Thoracic aorta (tissue), 2 donors: Measurements from ENCODE around the gene DECR2. TPM values are rescaled to one million over a fixed set of nuclear protein-coding genes. Genes with fewer than 3 reads are reported as not detected.

ENCODE experiments used
- ATAC-seq: fragments of 150-250 bp; one replicate; pipeline ENCODE4 v1.8.0; 2017; ENCODE audit warnings: low read depth; ENCODE audit not compliant: insufficient number of reproducible peaks, low FRiP score
- DNase-seq: peaks from one replicate; pipeline ENCODE4 v3.0.0-alpha.2; 2020; ENCODE audit warnings: low spot score
- H3K27ac ChIP-seq, 2 donors: fragments of 200-600 bp; sonication (generic); 1 replicate in 1 of 2; 2 replicates in 1 of 2; pipeline ENCODE4 v1.5.1; 2016; ENCODE audit warnings: mild to moderate bottlenecking in 2 of 2, moderate library complexity in 2 of 2
- H3K27me3 ChIP-seq: fragments of 200-600 bp; sonication (generic); replicated peaks from 2 replicates; pipeline ENCODE4 v1.6.0; 2016; ENCODE audit warnings: mild to moderate bottlenecking; ENCODE audit not compliant: insufficient read depth
- H3K36me3 ChIP-seq: fragments of 200-600 bp; sonication (generic); one replicate; pipeline ENCODE4 v1.5.1; 2016
- H3K4me1 ChIP-seq, 2 donors: fragments of 200-600 bp; sonication (generic); 1 replicate in 1 of 2; 2 replicates in 1 of 2; pipeline versions ENCODE4 v1.5.1 to v1.6.0; 2016; ENCODE audit warnings: low read depth in 2 of 2, mild to moderate bottlenecking in 1 of 2; ENCODE audit not compliant: control insufficient read depth in 1 of 2
- H3K4me3 ChIP-seq: fragments of 200-600 bp; sonication (generic); 2 replicates; pipeline ENCODE4 v1.5.1; 2016; ENCODE audit warnings: mild to moderate bottlenecking
- H3K9me3 ChIP-seq: fragments of 200-600 bp; sonication (generic); 2 replicates; pipeline ENCODE4 v1.5.1; 2016
- total RNA-seq, 2 donors: library from RNA; depleted of rRNA; stranded (reverse); fragments of >200 nt; gene quantifications; one replicate each; pipeline versions ENCODE4 v1.1.0 to v1.2.3, GENCODE V29; 2016
- TF ChIP-seq, protein P1 (sequence below): fragments of 200-600 bp; sonication (generic); IDR thresholded peaks from one replicate; pipeline ENCODE4 v1.5.1; 2019; ENCODE audit warnings: antibody characterized with exemption

The DECR2 gene
- total RNA-seq, 2 donors from 2014 or later = 24.1 to 25.6 TPM

DNA sequence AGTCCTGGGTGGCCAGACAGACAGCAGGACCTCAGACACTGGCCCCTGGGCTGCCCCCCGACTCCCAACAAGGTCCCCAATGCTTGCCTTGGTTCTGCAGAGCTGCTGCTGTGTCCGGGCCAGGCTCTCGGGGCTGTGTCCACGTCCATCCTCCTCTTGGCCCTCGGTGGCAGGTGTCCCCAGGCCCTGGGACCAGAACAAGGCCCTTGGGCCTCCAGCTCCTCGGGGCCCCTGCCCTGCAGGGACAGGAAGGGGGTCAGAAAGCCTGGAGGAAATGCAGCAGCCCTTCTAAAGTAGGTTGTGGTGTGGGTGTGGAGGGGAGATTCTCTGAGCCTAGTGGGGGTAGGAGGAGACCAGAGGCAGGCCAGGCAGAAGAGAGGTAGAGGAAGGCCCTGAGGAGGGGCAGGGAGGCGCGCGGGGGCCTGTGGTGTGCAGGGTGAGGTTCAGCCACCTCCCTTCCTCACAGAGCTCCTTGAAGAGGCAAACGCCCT, 46.7 kb upstream of the DECR2 start:
- H3K4me1 ChIP-seq = peaks cover 8 to 16% of the 10 kb centered on the region in 2 donors
- H3K36me3 ChIP-seq = no peaks in the 10 kb centered on the region
- DNase-seq (no peak), ATAC-seq (no peak)
- H3K9me3 ChIP-seq = no peaks in the 10 kb centered on the region
- no peak overlapping the region for H3K4me3 ChIP-seq
- TF ChIP-seq, protein P1, sequence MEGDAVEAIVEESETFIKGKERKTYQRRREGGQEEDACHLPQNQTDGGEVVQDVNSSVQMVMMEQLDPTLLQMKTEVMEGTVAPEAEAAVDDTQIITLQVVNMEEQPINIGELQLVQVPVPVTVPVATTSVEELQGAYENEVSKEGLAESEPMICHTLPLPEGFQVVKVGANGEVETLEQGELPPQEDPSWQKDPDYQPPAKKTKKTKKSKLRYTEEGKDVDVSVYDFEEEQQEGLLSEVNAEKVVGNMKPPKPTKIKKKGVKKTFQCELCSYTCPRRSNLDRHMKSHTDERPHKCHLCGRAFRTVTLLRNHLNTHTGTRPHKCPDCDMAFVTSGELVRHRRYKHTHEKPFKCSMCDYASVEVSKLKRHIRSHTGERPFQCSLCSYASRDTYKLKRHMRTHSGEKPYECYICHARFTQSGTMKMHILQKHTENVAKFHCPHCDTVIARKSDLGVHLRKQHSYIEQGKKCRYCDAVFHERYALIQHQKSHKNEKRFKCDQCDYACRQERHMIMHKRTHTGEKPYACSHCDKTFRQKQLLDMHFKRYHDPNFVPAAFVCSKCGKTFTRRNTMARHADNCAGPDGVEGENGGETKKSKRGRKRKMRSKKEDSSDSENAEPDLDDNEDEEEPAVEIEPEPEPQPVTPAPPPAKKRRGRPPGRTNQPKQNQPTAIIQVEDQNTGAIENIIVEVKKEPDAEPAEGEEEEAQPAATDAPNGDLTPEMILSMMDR = no peak
- H3K27me3 ChIP-seq = no peaks in the 10 kb centered on the region
- H3K27ac ChIP-seq = no peak overlapping the region

DNA sequence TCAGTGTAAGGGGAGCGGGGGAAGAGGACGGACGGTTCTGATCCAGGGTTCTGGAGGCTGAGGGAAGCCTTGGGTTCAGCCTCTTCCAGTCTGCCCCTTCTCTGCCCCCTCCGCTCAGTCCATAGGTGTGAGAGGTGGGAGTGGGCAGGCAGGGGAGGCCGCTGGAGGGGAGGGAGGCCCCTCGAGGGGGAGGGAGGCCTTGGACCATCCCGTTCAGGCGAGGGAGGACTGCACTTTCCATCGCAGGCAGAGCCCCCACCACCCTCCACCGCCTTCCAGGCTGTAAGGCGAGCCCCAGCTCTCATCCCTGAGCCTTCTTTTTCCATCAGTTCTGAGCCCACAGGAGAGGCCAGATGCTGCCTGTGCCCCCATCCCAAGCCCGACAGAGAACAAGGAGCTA, 44.9 kb upstream of the DECR2 start:
- no peaks in the 10 kb centered on the region for H3K27me3 ChIP-seq
- TF ChIP-seq, protein P1 = no peak
- no peak for ATAC-seq

DNA sequence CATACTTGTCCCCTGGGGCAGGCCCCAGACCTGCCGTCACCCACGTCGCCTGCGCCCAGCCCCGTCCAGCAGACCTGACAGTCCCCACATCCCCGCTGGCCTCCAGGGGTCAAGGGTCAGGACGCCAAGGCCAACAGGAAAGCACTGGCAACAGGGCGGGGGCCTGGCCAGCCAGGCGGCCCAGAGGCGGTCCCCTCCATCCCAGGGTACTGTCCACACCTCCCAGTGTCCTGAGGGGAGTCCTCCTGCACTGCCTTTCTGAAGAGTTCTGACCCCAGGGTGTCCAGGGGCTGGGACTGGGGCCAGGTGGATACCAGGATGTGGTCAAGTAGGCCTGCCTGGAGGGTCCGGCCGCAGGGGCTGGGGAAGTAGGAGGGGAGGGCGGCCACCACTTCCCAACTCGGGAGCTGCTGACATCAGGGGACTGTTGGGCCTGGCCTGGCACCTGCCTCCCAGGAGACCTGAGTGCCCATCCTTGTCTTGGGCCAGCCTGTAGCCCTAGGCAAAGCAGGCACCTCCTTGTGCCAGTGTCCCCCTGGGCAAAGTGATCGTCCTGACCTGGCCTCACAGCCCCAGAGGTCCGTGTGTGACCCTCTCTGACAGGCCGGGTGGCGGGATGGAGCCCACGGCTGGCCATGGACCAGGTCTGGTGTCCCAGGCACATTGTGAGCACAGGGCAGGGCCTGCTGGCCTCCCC, 42.5 kb upstream of the DECR2 start:
- Histone ChIP-seq H3K4me3 (no peak overlapping the region), H3K4me1 (no peaks in the 10 kb centered on the region), H3K27me3 (no peaks in the 10 kb centered on the region), H3K27ac (no peak overlapping the region), H3K36me3 (no peaks in the 10 kb centered on the region), H3K9me3 (no peaks in the 10 kb centered on the region)
- no peak for ATAC-seq
- TF ChIP-seq, protein P1 = no peak
- no peak for DNase-seq

More for the DNA sequence above, 44.9 kb upstream of the DECR2 start:
- Histone ChIP-seq H3K27ac (no peak overlapping the region), H3K9me3 (no peaks in the 10 kb centered on the region), H3K36me3 (no peaks in the 10 kb centered on the region), H3K4me1 (peaks cover 0 to 8% of the 10 kb centered on the region in 2 donors), H3K4me3 (no peak overlapping the region)
- no peak for DNase-seq

DNA sequence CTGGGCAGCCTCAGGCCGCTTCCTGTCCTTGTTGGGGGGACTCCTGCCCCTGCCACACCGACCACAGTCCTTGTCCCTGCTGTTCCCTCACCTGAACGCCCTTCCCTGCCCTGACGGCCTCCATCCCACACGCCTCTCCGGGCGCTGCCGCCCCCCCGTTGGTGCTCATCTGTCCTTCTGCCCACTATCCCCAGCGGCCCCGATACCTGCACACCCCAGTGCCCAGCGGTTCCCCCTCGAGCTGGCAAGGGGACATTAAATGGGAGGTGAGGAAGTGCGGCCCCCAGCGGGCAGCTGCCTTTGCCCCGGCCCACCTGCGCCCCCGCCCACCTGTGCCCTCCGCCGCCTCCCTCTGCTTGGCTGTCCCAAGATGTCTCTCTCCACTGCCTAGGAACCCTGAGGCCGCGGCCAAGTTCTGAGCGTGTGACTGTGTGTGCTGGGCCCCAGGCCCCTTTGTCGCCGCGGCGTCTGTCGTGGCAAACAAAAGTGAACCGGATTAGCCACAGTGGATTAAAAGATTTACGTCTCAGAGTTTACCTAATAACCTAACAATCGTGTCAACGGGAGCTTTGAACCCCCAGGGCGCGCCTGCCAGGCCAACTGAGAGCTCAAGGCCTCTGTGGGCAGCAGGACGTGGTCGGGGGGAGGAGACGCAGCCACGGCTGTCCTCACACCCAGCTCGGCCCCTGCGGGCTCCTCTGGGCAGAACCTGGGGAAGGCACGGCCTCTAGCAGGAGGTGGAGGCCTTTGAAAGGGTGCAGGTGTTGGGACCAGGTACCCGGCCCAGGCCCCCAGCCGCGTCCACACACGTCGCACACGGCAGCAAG, 41.6 kb upstream of the DECR2 start:
- no peaks in the 10 kb centered on the region for H3K9me3 ChIP-seq
- no peak overlapping the region for H3K27ac ChIP-seq
- ATAC-seq (no peak), DNase-seq (no peak)
- H3K27me3 ChIP-seq = no peaks in the 10 kb centered on the region
- no peaks in the 10 kb centered on the region for H3K4me1 ChIP-seq
- H3K4me3 ChIP-seq = no peak overlapping the region
- TF ChIP-seq, protein P1 = no peak
- H3K36me3 ChIP-seq = no peaks in the 10 kb centered on the region

DNA sequence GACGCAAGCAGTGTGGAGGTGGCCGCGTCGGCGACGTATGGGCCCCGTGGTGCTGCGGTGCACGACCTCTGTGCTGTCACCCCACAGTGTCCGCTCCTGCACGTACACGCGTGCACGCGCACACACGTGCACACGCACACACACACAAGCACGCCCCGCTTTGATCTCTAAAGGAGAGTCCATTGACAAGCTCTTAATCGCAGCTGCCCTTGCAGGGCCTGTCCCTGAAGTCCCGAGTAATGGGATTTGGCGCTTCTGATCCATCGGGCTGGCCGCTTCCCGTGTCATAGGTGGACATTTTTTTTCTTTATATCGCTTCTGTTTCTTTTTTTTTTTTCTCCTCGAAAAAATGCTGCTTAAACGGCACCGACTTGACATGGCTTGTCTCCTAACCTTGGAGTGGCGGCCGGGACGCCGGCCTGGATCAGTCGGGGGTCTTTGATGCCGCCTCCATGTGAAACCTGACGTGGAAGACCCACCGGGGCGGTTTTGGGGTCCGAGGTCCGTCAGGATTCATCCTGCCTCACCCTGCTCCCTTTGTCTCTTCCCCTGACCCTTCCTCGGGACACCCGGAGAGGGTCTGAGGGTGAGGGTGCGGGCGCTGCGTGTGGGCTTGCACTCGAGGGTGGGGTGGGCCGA, 40.9 kb upstream of the DECR2 start:
- H3K27ac ChIP-seq = no peak overlapping the region
- no peaks in the 10 kb centered on the region for H3K36me3 ChIP-seq
- H3K4me1 ChIP-seq = no peaks in the 10 kb centered on the region
- H3K9me3 ChIP-seq = no peaks in the 10 kb centered on the region
- ATAC-seq (no peak), DNase-seq (no peak)
- H3K27me3 ChIP-seq = no peaks in the 10 kb centered on the region
- TF ChIP-seq, protein P1 = no peak
- H3K4me3 ChIP-seq = no peak overlapping the region
